Left hindlimb (tissue), 1 donor: ENCODE measurements around the gene TPSD1.
"Not testable (repeated sequence)": the region's sequence is repeated elsewhere in the genome, so short reads cannot be mapped to it uniquely, and the experiment has no call there.

Experiments used
- DNase-seq: peaks from one replicate; pipeline ENCODE4 v3.0.0-alpha.2; 2018

Gene TPSD1

GRCh38 chr16:1264345-1265089 is 8.6 kb downstream of the TPSD1 start:
- DNase-seq = no peak

- DNase-seq = no peak
Observed at GRCh38 chr16:1265090-1265630, 9.3 kb downstream of the TPSD1 start.

- DNase-seq = no peak
Observed at GRCh38 chr16:1265826-1266225, 10.0 kb downstream of the TPSD1 start.

- not testable (repeated sequence) for DNase-seq
Observed at GRCh38 chr16:1269418-1269817, 13.5 kb downstream of the TPSD1 start.

- DNase-seq = no peak
Observed at GRCh38 chr16:1271380-1271723, 15.5 kb downstream of the TPSD1 start.

GRCh38 chr16:1271724-1272413 is 16.0 kb downstream of the TPSD1 start:
- not testable (repeated sequence) for DNase-seq

- DNase-seq = no peak
Observed at GRCh38 chr16:1272453-1273198, 16.8 kb downstream of the TPSD1 start.

GRCh38 chr16:1273816-1274215 is 17.9 kb downstream of the TPSD1 start:
- no peak for DNase-seq

GRCh38 chr16:1274767-1275166 is 18.9 kb downstream of the TPSD1 start:
- no peak for DNase-seq

- DNase-seq = no peak
Observed at GRCh38 chr16:1275791-1276579, 20.1 kb downstream of the TPSD1 start.

GRCh38 chr16:1276580-1276878 is 20.7 kb downstream of the TPSD1 start:
- no peak for DNase-seq

GRCh38 chr16:1277151-1277598 is 21.3 kb downstream of the TPSD1 start:
- DNase-seq = no peak

GRCh38 chr16:1277617-1278282 is 21.9 kb downstream of the TPSD1 start:
- no peak for DNase-seq

GRCh38 chr16:1278477-1278876 is 22.6 kb downstream of the TPSD1 start:
- no peak for DNase-seq

GRCh38 chr16:1279081-1279944 is 23.4 kb downstream of the TPSD1 start:
- no peak for DNase-seq

GRCh38 chr16:1279945-1280589 is 24.2 kb downstream of the TPSD1 start:
- no peak for DNase-seq

- DNase-seq = no peak
Observed at GRCh38 chr16:1280783-1281182, 24.9 kb downstream of the TPSD1 start.

GRCh38 chr16:1281517-1281916 is 25.6 kb downstream of the TPSD1 start:
- no peak for DNase-seq

GRCh38 chr16:1282324-1282973 is 26.6 kb downstream of the TPSD1 start:
- DNase-seq = no peak

GRCh38 chr16:1283296-1283695 is 27.4 kb downstream of the TPSD1 start:
- no peak for DNase-seq
